ENCODE results near the gene TMEM41B.
"Not testable (repeated sequence)": the region's sequence is repeated elsewhere in the genome, so short reads cannot be mapped to it uniquely, and the experiment has no call there.

TMEM41B gene

GRCh38 chr11:9304178-9304577 is 10.2 kb downstream of the TMEM41B start:
- DNase-seq, result no peak

GRCh38 chr11:9302448-9302847 is 11.9 kb downstream of the TMEM41B start:
- DNase-seq, result no peak

- DNase-seq, result no peak
Measured at GRCh38 chr11:9301720-9302119, 12.7 kb downstream of the TMEM41B start.

- no peak for DNase-seq
Measured at GRCh38 chr11:9293646-9294045, 20.7 kb downstream of the TMEM41B start.

GRCh38 chr11:9285850-9286587 is 28.4 kb downstream of the TMEM41B start:
- DNase-seq, result no peak

- DNase-seq, result no peak
Measured at GRCh38 chr11:9280655-9281301, 33.6 kb downstream of the TMEM41B start.

GRCh38 chr11:9277176-9277575 is 37.2 kb downstream of the TMEM41B start:
- DNase-seq, result no peak

- no peak for DNase-seq
Measured at GRCh38 chr11:9276571-9276970, 37.8 kb downstream of the TMEM41B start.

GRCh38 chr11:9274499-9275258 is 39.7 kb downstream of the TMEM41B start:
- no peak for DNase-seq

GRCh38 chr11:9273376-9274336 is 40.7 kb downstream of the TMEM41B start:
- DNase-seq, result no peak

GRCh38 chr11:9269492-9270013 is 44.8 kb downstream of the TMEM41B start:
- DNase-seq, result no peak

- no peak for DNase-seq
Measured at GRCh38 chr11:9267680-9268079, 46.7 kb downstream of the TMEM41B start.

GRCh38 chr11:9266926-9267325 is 47.5 kb downstream of the TMEM41B start:
- DNase-seq, result no peak

GRCh38 chr11:9266132-9266736 is 48.2 kb downstream of the TMEM41B start:
- no peak for DNase-seq

GRCh38 chr11:9265211-9266131 is 48.9 kb downstream of the TMEM41B start, which contains the start of gene DENND5A:
Gene DENND5A, minus strand, starts transcription at chr11:9265350. Its CDS starts 281 bp downstream, at chr11:9265069.
- DNase-seq, result peak; percentile 95

GRCh38 chr11:9264316-9265210 is 49.8 kb downstream of the TMEM41B start:
- peak; percentile 73 for DNase-seq

GRCh38 chr11:9263840-9264315 is 50.5 kb downstream of the TMEM41B start:
- no peak for DNase-seq

GRCh38 chr11:9260838-9261146 is 53.6 kb downstream of the TMEM41B start:
- DNase-seq, result not testable (repeated sequence)

Measured in midbrain (tissue), 1 donor.